Esophagus squamous epithelium (tissue), 4 donors: Measurements from ENCODE around the gene TICAM2.

Experiments used
- POLR2A ChIP-seq, 4 donors: fragments of 450-650 bp; IDR thresholded peaks; one replicate each; pipeline ENCODE4 v1.6.1; 2017; ENCODE audit warnings: antibody characterized with exemption in 4 of 4, mild to moderate bottlenecking in 4 of 4, moderate library complexity in 3 of 4
- TF ChIP-seq, protein P1 (sequence below), 6 experiments: fragments of 450-650 bp in 4 of 6; fragments of 200-600 bp in 2 of 6; sonication (generic) in 2 of 6; IDR thresholded peaks; one replicate each; pipeline ENCODE4 v1.5.1; 2016 to 2019; ENCODE audit warnings: antibody characterized with exemption in 6 of 6, mild to moderate bottlenecking in 4 of 6, moderate library complexity in 4 of 6

GRCh38 chr5:115556276-115556675, 46.0 kb downstream of the TICAM2 start:
- TF ChIP-seq, protein P1, sequence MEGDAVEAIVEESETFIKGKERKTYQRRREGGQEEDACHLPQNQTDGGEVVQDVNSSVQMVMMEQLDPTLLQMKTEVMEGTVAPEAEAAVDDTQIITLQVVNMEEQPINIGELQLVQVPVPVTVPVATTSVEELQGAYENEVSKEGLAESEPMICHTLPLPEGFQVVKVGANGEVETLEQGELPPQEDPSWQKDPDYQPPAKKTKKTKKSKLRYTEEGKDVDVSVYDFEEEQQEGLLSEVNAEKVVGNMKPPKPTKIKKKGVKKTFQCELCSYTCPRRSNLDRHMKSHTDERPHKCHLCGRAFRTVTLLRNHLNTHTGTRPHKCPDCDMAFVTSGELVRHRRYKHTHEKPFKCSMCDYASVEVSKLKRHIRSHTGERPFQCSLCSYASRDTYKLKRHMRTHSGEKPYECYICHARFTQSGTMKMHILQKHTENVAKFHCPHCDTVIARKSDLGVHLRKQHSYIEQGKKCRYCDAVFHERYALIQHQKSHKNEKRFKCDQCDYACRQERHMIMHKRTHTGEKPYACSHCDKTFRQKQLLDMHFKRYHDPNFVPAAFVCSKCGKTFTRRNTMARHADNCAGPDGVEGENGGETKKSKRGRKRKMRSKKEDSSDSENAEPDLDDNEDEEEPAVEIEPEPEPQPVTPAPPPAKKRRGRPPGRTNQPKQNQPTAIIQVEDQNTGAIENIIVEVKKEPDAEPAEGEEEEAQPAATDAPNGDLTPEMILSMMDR (IDR thresholded peaks at IDR 0.05): no peak
- no peak for TF ChIP-seq POLR2A (IDR thresholded peaks at IDR 0.05)
